HG03066 (cell line): ENCODE data around the gene COL11A2.
"Not testable (repeated sequence)": the region's sequence is repeated elsewhere in the genome, so short reads cannot be mapped to it uniquely, and the experiment has no call there.

ENCODE experiments used
- ATAC-seq: cut with Tn5 transposase; IDR thresholded peaks from one replicate; pipeline ENCODE4 v1.9.1; 2021; ENCODE audit warnings: low read depth; ENCODE audit not compliant: unreplicated experiment

Gene COL11A2

DNA sequence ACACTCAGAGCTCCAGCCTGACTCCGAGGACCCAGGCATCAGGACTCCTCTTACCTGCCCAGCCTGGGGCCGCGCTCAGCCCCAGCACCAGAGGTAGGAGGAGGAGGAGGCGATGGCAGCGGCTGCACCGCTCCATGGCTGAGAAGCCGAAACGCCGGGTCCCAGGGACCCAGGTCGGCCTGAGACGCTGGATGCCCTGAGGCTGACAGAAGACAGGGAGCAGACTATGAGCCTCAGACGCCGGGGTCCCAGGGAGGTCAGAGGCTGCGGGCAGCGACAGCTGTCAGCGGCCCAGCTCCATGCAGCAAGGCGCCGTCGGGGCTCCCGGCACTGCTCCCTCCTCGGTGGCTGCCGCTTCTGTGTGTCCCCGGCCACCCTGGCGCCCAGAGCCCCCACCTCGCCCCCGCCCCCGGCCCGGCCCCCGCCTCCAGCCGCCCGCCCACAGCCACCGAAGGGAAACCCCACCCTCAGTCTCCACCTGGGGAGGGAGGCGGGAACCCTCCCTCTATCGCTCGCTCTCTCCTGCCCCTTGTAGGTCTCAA is at the start of gene COL11A2:
COL11A2 (minus strand) TSS at position 363 of the 542 bp plus-strand sequence; CDS start at position 136, 227 bp downstream.
- ATAC-seq = no peak

DNA sequence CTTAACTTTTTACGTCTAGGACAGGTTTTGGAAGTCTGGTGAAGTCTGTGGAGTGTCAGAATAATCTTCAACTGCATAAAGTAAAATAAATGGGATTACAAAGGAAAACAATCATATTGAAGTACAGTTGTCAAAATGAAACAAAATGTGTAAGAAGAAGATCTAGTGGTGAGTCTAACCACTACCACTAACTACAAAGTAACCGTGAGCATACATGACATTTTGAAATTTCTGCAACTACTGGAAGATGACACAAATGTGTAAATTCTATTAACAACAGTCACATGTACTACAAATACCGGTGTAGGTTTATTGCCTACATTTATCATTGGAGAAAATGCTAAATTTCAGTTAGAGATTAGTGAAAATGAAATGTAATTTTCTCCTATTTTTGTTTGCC is 49.7 kb upstream of the COL11A2 start:
- ATAC-seq = no peak

DNA sequence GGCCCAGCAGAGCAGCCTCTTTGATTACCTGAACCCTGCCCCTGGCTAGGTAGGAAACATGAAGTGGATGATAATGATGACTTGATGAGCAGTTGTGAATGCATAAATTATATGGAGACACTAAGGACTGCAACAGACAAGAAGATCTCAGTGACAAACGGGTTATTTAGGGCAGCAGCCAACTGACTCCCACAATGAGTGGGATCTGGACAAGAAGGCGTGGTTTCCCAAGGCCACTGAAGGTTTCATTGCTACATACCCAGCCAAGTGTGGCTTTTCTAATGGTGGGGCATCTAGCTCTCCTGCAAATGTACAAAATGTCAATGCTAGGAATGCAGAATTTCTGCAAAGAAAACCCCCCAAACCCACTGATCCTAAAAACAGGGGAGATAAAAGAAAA is 45.5 kb upstream of the COL11A2 start:
- ATAC-seq = no peak

DNA sequence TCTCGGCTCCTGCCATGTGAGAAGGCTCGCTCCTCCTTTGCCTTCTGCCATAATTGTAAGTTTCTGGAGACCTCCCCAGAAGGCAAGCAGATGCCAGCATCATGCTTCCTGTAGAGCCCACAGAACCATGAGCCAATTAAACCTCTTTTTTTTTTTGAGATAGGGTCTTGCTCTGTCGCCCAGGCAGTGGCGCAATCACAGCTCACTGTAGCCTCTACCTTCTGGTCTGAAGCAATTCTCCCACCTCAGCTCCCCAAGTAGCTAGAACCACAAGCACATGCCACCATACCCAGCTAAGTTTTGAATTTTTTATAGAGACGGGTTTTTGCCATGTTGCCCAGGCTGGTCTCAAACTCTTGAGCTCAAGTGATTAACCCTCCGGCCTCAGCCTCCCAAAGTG is 44.6 kb upstream of the COL11A2 start:
- no peak for ATAC-seq

DNA sequence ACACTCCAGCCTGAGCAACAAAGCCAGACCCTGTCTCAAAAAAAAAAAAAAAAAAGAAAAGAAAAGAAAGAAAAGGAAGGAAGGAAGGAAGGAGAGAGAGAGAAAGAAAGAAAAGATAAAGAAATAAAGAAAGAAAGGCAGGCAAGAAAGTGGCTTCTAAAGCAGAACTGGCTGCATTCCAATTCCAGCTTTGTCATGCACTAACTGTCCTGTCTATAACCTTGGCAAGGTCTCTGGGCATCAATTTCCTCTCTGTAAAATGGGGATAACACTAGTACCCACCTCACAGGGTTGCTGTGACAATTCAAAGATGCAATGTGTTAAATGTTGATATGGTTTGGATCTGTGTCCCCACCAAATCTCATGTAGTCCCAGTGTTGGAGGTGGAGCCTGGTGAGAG is 44.1 kb upstream of the COL11A2 start:
- ATAC-seq = no peak

DNA sequence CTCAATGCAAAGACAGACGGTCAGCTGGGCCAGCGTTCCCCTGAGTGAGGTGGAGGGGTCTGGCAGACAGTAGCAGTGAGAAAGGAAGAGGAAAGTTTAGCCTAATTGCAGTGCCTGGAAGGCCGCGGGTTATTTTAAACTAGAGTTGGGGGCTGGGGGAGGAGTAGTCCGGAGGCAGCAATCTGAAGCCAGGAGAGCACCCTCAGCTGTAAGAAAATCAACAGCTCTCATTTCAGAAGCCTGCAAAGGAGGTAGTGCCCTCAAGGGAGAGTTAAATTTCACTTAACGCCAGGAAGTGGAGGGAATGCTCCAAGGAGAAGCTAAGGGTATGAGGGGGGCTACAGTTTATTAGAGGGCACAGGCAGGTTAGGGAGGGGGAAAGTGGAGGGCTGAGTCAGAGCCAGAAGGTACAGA is 43.0 kb upstream of the COL11A2 start:
- no peak for ATAC-seq

DNA sequence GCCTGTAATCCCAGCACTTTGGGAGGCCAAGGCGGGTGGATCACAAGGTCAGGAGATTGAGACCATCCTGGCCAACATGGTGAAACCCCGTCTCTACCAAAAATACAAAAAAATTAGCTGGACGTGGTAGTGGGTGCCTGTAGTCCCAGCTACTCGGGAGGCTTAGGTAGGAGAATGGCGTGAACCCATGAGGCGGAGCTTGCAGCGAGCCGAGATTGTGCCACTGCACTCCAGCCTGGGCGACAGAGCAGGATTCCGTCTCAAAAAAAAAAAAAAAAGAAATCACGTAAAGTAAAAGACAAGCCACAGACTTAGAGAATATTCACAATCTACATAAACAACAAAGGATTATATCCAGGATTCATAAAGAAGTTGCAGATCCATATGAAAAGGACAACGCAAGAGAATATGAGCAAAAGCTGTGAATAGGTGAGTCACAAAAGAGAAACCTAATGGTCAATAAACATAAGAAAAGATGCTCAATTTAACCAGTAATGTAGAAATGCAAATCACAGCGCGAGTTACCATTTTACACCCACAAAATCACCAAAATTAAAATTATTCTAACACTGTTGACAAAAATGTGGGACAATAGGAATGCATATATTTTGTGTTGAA is 34.3 kb upstream of the COL11A2 start:
- ATAC-seq = not testable (repeated sequence)

DNA sequence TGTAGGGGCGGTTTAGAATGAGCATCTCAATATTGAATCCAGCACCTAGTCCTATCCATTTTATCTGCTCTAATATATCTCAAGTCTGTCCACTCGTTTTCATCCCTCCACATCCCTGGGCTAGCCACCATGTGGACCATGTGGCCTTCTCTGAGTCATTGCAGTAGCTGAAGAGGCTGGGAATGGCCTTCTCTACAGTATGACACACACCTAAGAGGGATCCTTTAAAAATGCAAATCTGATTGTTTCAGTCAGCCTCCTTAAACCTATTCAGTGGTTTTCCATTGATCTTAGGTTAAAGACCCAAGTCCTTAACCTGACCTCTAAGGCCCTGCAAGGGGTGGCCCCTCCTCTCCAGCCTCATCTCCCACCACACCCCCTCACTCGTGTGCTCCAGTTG is 25.4 kb upstream of the COL11A2 start:
- no peak for ATAC-seq

DNA sequence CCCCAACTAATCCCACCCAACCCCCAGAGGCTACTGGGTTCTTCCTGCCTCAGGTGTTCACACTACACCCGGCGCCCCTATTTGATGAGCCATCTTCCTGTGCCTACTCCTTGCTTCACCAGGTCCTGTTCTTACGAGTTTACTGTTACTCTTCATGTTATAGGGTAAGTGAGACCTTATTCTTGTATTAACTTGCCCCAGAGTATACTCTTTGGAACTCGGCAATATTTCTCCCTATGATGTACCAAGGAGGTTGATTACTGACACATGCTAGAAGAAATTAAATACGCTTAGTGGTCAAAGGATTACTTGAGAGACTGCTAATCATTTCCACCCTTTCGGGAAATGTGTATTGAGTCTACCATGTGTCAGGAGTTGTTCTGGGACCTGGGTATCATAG is 25.0 kb upstream of the COL11A2 start:
- no peak for ATAC-seq

DNA sequence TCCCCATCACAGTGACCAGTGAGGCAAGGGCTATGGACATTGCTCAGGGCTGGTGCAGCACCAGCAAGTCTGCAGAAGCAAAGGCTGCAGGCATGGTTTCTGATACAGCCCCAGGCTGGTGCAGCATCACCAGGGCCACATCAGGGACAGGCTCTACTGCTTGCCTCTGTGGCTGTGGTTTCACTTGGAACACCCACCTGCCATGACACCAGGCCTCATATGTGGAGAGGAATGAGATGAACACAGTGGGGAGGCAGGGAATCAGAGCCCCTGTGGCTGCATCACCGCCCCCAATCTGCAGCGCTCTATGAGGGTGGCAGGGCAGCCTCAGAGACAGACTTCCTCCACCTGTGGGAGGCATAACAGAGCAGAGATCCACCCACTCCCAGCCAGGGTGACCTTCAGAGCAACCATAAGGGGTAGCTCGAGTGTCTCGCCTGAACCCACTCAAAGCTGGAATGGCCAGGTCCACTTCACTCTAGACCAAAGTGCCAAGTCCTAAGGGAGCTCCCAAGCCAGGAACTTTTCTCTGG is 23.9 kb upstream of the COL11A2 start:
- no peak for ATAC-seq

DNA sequence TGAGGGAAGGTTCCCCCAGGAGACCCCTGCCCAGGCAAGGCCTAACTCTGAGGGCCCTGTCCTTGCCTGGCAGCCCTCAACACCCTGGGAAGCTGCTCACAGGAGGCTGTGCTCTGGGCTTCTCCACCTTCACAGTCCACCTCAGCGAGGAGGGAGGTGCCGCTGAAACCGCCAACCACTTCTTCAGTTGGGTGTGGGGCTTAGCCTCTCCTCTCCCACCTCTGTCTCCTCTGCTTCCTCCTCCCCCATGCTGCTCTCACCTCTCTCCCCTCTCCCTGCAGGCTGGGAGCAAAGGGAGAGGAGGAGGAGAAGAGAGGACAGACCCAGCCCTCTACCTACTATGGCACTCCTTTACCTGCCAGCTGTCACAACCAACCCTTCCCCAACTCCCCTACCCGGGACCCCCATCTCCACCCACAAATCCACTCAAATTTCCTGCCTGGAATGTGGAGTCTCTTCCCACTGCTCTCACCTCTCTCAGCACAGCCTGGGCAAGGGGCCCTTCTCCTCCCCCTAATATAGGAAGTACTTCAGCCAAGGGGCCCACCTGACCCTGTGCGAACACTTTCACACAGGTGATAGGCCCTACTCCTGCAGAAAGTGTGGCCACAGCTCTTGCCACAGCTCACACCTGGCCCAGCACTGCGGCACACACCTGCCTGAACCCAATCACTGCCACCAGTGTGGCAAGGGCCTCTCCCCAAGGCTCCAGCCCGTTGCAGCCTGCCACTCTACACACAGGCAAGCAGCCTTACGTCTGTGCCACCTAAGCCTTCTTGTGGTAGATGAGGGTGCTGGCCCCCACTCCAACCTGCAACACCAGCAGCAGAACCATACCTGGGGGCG is 23.2 kb upstream of the COL11A2 start:
- ATAC-seq = no peak

DNA sequence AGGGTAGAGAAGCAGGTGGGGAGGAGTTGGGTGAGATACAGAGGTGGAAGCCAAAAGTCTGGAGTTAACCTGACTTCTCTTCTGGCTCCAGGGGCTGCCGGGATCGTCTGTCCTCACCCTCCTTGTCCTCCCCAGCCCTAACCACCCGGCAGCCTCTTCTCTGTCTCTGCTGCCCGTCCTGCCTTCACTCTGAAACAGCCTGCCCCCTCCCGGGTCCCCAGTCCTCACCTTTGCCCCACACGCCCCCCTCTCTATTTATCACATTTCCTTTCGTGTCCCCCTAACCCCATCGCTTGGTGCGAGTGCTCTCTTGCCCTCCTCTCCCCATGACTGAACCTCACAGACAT is 21.7 kb upstream of the COL11A2 start:
- ATAC-seq = no peak

DNA sequence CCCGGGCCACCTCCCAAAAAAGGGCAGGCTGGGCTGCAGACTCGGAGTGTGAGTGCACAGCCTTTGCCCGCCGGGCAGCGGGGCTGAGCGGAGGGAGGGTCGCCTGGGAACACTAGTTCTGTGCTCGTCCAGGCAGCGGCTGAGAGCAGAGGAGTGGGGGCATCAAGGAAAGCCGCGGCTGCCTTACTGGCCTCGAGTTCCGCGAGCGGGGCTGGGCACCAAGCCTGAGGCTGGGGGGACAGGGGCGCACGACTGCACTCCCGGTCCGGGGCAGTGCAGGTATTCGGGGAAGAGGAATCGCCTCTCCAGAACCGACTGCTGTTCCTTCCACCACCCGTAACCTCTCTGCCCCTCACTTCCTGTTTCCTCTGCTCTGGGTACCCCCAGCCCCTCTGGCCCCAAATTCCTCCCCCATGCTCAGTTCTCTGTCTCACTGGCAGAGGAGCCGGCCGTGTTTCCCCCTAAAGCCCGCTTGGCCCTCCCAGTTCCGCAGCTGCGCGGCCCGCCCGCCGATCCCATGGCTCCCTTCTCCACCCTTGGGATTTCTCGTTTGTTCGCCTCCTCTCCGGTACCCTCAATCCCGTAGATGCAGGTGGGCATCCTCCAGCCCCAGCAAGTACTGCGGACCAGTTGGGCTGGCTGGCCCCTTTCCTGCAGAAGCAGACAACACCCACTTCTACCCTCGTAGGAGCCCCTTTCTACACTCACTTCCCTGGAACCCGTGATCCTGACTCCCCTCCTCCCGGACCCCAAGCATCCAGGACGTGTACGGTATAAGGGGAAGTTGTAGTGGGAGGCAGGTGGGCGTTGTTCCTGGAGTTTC is 21.1 kb upstream of the COL11A2 start:
- no peak for ATAC-seq

DNA sequence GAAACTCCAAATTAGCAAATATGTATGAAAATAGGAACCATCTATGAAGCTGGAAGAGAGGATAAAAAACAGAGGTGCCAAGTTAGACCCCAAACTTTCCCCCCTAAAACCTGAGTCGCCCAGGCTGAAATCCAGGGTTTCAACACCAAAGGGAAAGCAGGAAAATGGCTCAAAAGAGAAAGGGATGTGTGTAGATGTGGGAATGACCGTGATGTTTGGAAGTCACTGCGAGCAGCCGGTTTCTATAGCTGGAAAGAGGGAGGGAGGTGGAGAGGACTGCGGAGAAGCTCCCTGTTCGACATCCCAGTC is 20.5 kb upstream of the COL11A2 start:
- ATAC-seq = no peak

DNA sequence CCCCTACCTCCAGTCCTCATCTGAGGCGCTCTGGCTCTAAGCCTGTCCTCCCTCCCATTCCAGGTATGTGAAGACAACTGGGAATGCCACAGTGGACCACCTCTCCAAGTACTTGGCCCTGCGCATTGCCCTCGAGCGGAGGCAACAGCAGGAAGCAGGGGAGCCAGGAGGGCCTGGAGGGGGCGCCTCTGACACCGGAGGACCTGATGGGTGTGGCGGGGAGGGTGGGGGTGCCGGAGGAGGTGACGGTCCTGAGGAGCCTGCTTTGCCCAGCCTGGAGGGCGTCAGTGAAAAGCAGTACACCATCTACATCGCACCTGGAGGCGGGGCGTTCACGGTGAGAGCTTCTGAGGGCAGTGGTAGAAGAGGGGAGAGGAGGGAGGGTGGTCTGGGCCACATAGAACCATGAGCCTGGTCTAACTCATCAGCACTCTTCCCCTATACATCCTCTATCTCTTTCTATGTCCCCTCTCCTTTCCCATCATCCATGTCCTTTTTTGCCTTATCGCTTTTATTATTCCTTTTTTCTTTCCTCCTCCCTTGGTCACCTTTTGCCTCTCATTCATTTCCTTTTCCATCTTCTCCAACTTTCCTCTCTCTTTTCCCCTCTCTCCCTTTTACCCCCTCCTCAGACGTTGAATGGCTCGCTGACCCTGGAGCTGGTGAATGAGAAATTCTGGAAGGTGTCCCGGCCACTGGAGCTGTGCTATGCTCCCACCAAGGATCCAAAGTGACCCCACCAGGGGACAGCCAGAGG is 19.6 kb upstream of the COL11A2 start:
- ATAC-seq = no peak

DNA sequence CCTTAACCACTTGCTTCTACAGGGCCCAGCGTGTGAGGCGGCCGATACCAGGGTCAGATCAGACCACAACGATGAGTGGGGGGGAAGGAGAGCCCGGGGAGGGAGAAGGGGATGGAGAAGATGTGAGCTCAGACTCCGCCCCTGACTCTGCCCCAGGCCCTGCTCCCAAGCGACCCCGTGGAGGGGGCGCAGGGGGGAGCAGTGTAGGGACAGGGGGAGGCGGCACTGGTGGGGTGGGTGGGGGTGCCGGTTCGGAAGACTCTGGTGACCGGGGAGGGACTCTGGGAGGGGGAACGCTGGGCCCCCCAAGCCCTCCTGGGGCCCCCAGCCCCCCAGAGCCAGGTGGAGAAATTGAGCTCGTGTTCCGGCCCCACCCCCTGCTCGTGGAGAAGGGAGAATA is 18.9 kb upstream of the COL11A2 start:
- no peak for ATAC-seq

DNA sequence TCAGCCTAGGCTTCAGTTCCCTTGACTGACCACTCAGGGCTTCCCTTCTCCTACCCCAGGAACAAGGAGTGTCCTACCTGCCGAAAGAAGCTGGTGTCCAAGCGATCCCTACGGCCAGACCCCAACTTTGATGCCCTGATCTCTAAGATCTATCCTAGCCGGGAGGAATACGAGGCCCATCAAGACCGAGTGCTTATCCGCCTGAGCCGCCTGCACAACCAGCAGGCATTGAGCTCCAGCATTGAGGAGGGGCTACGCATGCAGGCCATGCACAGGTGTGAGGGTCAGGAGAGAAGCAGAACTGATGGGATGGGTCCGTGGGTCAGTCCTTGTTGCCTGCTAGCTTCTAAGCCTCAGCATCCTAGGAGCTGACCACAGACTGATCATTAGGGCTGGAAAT is 17.6 kb upstream of the COL11A2 start:
- no peak for ATAC-seq

DNA sequence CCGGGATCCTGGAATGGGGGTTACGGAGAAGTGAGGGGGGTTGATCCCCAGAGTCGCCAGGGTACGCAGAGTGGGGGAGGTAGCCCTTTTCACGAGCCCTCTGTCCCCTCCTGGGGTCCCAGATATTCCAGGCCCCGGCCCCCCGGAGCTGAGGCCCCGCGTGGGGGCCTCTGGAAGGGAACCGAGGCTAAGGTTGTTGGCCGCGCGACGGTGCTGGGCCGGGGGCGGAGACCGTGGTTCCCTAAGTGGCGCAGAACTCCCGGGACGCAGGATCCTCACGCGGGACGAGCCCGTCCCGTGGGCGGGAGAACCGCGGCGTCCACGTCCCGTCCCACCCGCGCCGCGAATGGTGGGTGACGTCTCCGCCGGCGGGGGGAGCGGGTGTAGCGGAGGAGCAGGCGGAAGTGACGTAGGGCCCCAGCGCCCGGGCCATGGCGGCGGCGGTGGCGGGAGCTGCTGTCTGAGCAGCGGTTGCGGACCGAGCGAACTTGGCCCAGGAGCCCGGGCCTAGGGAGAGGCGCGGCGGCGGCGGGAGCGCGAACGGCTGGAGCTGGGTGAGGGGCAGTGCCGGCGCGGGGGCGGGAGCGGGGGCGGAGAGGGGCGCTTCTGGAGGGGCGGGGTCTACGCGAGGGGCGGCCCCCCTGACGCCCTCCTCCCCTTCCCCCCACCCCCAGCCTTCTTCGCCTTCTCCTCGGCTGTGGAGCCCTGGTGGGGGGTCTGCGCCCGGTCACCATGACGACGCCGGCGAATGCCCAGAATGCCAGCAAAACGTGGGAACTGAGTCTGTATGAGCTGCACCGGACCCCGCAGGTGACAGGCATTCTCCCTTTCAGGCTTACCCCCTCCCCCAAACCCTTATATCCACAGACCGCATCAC is 16.1 kb upstream of the COL11A2 start, which contains the start of gene RING1:
RING1 (plus strand) TSS at position 410 of the 877 bp plus-strand sequence; CDS start at position 733, 323 bp downstream.
- peak; percentile 48 for ATAC-seq

DNA sequence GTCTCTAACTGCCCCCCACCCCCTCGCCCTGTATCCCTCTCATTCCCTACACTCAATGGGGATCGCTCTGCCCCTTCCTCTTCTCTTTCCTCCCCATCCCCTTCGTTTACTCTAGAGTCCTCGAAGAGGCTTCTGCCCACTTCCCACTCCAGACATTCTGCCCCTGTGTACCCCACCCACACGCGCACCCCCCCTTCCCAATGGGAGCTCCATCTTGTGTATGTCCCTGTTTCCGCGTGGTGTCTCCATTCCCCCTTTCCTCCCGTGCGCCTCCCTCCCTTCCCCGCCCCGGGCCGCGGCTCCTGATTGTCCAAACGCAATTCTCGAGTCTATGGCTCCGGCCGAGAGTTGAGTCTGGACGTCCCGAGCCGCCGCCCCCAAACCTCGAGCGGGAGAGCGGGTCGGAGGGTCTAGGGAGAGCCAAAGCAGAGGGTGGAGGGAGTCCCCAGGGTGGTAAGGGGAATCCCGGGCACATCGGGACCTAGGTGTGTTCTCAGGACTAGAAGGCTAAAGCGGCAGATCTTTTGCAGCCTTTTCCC is 15.4 kb upstream of the COL11A2 start:
- ATAC-seq = no peak
